Stimulated activated CD4-positive, alpha-beta T cell treated with anti-CD3 and anti-CD28 coated beads, Interleukin-4, amount 100 ng/mL, for 4 hours (primary cell): Measurements from ENCODE around the gene SHROOM3.

Source experiments
- DNase-seq, 2 experiments: peaks; one replicate each; pipeline ENCODE4 v3.0.0-alpha.2; 2020

SHROOM3 gene

DNA sequence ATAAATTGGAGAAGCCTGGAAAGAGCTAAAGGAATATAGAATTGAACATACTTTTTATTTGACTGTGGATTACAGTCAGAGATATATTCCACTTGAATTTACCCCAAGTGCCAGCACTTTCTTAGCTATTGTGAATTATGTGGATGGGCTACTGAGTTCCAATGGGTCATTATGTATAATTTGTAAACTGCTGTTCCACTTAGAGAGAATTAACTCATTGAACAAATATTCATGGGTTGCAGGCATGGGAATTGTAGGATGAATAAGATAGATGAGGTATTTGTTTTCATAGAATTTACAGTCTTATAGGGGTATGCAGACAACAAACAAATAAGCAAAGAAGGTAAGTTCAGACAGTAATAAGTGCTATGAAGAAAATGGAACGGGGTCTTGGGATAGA lies 195.7 kb downstream of the SHROOM3 start:
- DNase-seq: no peak

DNA sequence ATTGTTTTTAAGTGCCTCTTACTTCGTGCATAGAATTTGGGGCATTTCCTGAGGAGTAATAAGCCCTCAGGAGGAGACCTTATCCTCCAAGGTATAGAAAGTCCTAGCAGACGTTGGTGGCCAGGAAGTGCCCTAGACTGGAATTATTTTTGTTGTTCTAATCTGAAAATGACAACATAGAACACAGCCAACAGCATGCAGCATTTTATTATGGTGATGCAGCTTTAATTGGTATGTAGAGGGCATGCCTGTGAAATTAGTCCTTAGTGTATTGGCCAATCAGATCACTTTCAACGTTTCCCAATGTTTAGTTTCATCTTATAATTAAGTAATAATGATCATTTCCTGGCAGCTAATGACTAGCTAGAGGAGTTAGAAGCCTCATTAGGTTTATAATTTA lies 199.2 kb downstream of the SHROOM3 start:
- DNase-seq: no peak

DNA sequence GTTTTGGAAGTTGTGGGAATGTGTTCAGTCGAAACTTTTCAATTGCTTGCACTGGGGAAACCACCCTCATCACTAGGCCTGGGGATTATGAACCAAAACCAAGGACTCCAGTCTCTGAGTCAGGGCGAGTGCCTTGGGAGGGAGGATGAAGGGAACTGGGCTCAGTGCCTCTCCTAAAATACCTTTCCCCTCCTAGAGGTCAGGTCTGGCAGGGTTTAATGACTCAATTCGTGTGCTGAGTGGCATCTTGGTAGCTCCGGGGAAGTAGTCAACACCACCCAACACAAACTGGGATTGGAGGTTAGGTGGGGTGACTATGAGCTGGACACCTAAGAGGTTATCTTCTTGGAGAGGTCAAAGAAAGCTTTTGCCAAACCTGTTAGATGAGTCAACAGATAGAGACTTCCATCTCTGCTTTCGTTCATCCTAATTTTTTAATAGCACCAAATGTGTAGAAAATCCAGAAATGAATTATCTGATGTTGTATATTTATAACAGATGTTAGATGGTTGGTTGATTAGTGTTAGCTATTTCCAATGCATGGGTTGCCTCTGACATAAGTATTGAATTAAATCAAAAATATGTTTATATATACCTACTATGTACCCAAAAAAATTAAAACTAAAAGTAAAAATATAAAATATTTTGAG lies 202.8 kb downstream of the SHROOM3 start:
- no peak for DNase-seq

DNA sequence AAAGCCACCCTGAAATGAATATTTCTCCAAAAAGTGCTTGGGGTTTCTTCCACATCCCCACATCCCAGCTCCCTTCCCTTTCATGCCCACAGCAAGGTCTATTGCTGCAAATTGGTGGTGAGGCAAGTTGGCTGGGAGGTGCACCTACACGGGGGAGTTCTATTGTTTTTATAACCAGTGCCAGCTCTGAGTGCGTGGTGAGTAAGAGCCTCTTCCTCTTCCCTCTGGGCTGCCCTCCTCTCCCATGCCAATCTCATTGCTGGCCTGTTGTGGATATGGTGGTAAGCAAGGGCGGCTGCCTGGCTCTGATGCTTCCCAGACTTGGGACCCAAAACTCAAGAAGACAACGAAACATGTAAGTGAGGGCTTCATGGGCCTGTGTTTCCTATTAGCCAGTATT lies 204.3 kb downstream of the SHROOM3 start:
- DNase-seq: no peak

DNA sequence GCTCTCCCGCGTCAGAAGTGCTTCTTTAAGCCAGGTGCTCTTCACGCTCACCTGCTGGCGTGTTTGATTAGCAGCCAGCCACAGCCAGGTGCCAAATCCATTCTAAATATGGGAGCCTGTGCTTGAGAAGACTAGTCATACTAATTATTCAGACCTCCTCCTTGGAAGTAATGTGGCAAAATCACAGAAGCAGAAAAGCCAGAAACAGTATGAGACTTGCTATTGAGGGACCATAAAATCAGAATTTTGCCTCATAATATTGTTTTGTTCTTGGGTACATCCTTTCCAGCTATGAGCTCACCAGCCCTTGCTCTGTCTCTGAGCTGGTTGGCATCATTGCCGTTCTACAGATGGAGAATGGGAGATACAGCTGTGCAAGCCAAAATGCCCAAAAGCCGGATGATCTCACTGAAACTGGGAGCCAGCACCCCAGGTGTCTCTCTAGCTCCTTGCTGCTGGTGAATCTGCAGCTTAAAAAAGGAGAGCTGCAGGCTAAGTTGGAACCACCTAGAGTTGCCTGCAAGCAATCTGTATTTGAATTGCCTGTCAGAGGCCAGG lies 205.4 kb downstream of the SHROOM3 start:
- DNase-seq: no peak

DNA sequence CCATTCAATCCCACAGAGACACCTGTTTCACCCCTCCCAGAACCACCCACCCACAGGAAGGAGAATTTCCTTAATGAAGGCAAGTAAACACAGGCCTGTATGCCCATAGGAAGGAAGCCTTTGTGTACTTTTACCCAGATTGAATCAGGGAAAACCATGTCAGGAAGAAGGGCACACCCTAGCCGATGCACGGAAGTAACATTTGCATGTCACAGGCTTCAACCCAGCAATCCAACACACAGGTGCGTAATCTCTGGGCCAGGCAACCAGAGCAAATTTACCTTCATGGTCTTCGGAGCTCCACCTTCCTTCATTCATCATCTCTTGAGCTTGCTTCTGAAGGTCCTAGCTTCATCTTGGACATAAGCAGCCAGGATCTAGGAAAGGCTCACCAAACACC lies 206.3 kb downstream of the SHROOM3 start:
- DNase-seq: no peak

DNA sequence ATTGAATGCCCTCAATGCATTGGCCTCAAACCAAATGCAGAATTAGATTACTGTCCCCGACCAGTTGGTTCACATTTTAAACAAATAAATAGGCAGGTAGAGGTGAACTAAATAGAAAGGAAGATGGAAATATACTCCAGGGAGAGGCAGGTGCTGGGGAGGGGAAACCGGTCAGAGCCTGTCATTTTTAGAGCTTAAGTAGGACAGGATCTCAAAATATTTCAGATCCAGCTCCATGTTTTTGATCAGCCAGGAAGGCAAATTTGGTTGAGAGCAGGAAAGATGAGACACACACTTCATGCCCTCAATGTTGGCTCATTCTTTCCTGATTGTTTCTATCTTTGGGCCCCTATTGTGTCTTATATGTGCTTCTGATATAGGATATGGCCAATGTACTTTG lies 206.7 kb downstream of the SHROOM3 start:
- no peak for DNase-seq

DNA sequence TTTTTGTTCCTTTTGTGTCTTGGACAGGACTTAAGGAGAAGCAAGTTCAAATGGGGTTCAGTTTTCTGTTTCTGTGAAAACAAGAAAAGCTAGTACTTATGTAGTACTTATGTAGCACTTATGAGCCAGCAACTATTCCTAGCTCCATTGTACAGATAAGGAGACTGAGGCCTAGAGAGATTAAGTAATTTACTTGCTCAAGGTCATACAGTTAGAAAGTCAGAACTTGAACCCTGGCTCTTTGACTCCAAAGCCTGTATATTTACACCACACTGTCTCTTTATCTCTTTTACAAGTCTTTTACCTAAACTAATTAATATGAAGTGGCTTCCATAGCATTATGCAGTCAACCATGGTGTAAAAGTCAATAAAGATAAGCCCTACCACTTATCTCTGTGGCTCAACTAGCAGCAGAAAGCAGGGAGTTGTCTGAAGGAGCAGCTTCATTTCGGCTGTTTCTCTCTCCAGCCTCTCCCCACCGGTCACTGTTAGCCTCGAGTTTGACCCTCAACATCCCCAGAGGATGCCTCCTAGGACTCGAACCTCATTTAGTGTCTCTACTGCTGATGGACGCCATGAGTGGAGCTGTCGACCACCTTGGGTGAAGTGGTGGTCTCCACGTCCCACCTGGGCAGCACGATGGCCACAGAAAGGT lies 209.9 kb downstream of the SHROOM3 start:
- no peak for DNase-seq

DNA sequence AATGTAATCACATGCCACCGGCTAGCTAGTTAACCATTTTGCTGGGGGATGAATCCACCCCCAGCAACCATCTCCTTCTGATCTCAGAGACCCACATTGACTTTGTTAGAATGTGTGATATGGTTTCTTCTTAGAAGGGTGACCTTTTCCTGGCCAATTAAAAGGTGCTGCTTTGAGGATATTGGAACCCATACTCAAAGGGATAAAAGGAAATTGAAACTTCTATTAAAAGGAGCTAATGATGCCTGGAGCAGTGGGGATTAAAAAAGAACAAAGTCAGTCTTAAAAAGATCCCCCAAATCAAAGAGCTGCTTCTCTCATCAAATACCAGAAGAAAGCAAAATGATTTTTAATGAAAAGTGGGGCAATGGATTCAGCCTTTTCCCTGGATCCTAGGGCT lies 214.1 kb downstream of the SHROOM3 start:
- no peak for DNase-seq

DNA sequence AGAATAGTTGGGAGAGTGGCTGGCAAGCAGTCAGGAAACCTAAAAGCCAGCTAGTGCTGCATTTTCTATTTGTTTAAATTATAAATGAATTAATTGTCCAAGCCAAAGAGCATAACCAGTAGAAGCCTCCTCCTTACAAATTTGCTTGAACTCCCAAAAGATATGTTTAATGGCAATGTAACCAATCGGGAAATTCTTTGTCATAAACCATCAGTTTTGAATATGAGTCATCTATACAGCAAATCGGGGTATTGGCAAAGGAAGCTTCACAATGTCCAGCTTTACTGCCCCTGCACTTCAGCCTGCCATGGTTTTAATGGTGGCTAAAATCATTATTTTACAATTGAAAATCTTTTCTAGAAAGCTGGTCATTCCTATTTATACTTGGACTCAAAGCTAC lies 216.6 kb downstream of the SHROOM3 start:
- DNase-seq: no peak

DNA sequence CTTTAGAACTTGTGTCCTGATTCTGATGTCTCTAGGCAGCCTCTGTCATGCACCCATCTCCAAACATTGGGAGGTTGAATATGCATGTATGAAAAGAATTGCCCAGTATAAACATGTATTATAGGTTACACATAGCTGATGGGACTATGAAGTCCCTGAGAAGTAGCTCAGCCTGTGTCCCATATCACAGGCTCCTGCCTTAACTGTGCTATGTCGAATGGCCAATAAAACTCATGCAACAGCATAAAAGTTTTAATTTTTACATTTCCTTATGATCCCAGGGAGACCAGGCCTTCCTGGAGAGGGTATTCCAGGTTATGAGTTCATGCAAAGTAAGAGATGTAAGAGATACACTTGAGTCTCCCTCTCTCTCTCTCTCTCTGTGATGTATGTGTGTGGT lies 217.4 kb downstream of the SHROOM3 start:
- DNase-seq: no peak

DNA sequence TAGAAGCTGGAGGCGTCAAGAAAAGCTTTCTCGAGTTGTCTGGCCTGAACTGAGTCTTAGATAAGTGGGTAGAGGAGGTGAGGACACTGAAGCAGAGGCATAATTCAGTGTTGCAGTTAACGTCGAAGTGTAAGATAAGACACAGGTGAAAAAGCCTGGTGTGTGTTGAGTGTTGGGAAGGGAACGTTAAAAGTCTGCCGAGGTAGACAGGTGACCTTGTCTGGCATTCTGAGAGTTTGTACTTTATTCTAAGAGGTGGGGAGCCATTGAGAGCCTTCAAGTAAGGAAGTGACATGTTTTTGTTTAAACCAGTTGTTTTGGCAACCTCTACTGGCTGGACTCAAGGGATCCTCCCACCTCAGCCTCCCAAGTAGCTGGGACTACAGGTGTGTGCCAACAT lies 219.1 kb downstream of the SHROOM3 start:
- no peak for DNase-seq

DNA sequence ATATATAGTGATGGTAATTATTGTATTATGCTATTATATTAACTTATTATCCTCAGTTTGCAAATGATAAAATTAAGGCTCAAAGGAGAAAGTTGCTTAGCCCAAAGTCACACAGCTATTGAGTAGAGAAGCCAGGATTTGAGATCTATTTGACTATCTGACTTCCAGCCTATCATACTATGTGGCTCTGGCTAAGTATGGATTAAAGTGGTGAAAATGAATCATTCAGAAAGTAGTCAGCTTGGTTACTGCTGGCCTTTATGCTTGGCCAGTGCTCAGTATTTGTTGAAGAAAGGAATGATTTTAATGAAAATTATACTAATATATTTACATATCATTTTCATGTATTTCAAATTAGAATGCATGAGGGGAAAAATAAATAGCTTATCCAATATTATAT lies 219.8 kb downstream of the SHROOM3 start:
- DNase-seq: no peak

DNA sequence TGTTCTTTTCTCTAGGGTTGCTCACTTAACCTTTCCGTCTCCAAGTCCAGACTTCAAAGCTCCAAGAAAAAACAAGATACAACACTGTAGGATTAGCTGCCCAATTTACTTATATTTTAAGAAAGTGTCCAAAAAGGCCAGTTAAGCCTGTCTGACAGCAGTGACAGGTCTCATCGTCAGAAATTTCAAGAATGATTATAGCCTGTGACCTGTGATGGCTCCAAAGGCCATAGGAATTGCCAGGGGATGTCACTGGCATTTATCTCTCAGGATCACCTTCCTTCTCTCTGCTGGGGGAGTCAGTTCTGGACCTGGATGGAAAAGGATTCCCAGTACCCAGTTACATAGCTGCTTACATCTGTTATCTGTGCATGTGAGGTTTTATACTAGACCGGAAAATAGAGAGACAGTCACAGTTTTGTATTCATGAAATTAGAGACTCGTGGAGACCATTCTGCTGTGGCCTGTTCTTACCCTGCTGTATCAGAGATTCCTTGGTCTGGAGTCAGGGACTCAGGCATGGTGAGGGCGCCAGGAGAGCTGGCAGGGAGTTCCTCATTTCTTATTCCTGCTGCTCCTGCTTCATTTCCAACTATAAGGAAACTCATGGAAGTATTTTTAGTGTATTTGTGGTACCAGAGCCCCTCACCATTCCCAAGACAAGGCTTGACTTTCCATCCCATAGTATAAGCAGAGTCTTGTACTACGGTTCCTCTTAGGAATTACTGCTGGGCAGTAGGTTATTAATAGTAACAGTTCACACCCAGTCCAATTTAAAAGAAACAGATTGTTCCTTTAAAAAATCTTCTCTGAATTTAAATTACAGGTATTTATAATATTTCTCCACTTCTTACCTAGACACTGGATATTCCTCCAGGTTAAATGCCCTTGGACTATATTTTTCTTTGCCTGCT lies 220.8 kb downstream of the SHROOM3 start:
- DNase-seq: no peak

DNA sequence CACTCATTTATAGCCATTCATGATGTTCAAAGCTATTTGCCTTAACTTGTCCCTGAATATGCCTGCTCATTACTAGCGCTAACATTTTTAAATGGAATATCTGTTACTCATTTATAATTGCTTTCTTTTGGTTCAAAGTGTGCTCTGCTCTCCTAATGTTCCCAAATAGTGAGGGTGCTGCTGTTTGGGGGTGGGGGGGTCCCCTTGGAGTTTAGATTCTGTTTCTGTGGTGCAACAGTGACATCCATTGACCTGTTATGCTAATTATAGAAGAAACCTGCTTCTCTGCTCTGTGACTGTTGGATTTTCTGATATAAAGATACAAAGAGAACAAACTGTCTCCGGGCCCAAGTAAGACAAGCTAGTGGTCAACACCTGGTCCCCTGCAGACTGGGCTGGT lies 222.4 kb downstream of the SHROOM3 start:
- no peak for DNase-seq

DNA sequence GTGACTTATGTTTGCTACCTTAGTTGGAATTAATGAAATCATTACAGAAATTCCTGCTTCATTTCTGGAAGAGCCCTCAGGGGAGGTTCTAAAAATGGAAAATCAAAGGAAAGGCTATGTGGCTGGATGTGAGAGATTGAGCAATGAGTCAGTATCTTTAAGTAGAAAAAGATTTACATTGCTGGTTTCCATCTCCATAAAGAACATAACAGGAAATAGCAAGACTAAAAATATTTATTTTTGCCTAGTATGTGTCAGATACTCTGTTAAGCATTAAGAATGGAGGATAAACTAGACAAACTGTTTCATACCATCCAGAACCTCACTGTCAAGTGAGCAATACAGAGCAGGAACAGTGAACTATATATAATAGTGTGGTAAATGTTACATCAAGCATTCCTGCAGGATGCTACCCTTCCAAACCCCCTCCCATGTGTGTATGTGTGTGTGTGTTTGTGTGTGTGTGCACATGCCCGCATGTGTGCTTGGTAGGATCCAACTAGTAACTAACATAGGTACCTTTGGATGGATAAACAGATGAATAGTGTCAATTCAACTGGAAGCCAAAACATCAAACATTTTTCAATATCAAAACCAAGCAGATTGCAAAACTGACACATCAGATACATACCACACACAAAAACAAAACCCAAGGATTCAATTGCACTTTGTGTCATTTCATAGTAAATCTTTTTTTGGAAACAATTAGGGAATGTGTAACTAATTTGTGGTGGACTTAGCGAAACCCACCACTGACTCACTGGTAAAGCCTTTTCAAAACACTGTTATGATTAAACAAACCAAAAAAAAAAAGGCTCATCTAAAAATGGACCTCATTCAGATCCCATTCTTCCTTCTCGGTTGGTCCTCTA lies 223.4 kb downstream of the SHROOM3 start:
- no peak for DNase-seq

DNA sequence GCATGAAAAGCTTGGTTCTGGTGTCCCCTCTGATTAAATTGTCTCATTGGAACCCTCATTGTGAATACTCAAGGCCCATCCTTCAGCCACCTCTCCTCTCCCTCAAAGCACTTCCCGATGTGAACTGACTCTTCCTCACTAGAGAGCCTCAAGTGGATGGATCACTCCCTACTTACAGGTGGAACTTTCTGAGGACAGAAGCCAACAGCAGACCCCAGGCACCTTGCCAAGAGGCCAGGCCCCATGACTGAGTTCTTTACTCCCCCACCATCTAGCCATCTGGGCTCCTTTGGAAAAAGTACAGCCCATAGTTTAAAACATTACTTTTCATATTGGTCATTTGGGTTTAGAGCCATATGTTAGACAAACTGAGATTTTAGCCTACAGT lies 224.1 kb downstream of the SHROOM3 start:
- no peak for DNase-seq

DNA sequence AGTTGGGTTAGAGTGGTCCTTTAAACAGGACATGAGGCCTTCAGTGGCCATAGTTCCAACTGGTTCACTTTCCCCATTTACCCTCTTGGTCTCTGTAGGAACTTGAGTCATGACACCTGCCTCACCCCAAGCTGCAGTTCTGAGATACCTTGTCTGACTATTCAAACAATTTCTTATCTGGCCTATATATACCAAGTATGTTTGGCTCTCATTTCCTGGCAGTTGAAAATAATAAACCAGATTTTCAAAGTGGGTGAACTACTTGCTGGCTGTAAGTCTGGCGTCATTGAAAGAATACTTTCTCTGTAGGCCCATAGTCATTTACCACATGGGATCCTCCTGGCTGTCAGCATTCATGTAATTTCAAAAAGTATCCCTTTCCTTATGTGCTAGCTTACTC lies 228.8 kb downstream of the SHROOM3 start:
- no peak for DNase-seq

DNA sequence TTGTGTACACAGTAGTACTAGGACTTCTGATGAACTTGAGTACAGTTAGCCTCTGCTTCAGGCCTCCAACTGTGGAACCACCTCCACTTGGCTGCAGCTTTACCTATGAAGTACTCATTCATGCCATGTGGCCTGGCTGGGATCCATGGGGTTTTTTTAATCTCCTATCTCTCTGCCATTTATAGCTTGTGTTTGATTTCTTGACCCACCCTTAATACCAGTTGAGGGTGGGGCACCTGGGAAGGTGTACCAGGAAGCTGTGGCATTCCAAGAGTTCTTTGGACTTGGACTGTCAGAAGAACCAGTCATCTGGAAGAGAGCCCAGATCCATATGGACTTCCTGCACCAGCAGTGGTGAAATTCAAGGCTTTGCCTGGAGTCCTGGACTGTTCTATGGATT lies 230.1 kb downstream of the SHROOM3 start:
- no peak for DNase-seq

DNA sequence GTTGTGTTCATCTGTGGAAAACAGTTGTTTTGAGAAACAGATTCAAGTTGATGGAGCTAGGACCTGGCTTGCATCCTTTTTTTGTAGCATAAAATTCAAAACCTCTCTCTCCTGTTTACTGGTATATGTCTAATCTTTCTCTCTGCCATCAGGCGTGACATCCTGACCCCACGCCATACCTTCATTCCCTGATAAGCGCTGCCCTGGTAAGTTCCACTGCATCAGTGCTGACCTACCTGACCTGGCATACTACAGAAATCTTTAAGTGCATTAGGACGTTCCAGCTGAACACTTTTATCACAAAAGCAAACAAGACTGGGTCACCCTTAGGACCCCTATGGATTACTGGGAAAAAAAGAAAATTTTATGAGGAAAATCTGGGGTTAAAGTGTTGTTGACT lies 230.7 kb downstream of the SHROOM3 start:
- DNase-seq: no peak

DNA sequence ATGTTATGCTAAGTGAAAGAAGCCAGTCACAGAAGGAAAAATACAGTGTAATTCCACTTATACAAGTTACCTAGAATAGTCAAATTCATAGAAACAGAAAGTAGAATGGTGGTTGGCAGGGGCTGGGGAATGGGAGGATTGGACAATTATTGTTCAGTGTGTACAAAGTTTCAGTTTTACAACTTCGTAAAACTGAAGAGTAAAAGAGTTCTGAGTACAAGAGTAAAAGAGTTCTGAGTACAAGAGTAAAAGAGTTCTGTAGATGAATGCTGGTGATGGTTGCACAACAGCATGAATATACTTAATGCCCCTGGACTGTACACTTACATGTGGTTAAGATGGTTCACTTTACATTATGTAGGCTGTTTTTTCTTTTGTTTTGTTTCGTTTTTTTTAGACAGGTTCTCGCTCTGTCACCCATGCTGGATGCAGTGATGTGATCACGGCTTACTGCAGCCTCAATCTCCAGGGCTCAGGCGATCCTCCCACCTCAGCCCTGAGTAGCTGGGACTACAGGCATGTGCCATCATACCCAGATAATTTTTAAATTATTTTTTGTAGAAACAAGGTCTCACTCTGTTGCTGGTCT lies 232.0 kb downstream of the SHROOM3 start:
- DNase-seq: no peak

DNA sequence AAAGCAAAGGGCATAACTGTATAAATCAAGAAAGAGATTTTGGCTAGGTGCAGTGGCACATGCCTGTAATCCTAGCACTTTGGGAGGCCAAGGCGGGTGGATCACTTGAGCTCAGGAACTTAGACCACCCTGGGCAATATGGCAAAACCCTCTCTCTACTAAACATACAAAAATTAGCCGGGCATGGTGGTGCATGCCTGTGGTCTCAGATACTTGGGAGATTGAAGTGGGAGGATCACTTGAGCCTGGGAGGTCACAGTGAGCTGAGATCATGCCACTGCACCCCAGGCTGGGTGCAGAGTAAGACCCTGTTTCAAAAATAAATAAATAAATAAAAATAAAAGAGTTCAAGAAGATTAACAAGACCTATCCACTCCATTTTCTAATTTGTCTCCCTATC lies 235.6 kb downstream of the SHROOM3 start:
- no peak for DNase-seq
